ENCODE measurements around the gene BRWD1. TPM values are rescaled to one million over a fixed set of nuclear protein-coding genes. Genes with fewer than 3 reads are reported as not detected.
"Not testable (repeated sequence)": the region's sequence is repeated elsewhere in the genome, so short reads cannot be mapped to it uniquely, and the experiment has no call there.

The BRWD1 gene
- total and polyA plus RNA-seq, 2 of the 13 experiments (the other 11 are each of a cell fraction or from before 2014, with no cell fraction given), result 13.9 to 28.0 TPM

DNA sequence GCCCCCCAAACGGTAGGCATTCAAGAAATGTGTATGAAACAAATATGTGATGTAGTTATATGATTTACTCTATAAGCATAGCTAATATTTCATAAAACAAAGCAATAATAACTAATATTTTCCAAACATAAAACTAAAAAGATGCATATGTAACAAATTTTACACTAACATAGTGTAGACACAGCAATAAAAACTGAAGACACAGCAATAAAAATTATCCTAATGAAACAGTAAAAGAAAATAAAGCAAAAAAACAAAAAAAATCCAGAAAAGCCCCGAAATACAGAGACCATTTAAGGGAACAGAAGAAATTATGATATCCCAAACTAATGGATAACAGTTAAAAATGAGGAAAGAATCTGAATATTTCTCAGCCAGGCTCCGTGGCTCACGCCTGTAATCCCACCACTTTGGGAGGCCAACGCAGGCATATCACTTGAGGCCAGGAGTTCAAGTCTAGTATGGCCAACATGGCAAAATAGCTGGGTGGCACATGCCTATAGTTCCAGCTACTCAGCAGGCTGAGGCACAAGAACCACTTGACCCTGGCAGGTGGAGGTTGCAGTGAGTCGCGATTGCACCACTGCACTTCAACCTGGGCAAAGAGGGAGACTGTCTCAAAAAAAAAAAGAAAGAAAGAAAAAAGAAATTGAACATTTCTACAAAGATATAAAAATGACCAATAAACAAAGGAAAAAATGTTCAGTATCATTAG, 92.0 kb downstream of the BRWD1 start:
- POLR2A ChIA-PET, result no interaction called here
- H3K4me3 ChIP-seq (replicated peaks in 1 of 3; ENCODE audit: insufficient read depth in 1 of 3, low read depth in 2 of 3, low read length in 3 of 3), result no peak overlapping the region
- H3K27me3 ChIP-seq (ENCODE audit: control insufficient read depth in 1 of 2, insufficient read depth in 2 of 2, low read length in 2 of 2), result no peaks in the 10 kb centered on the region
- H3K9me3 ChIP-seq (ENCODE audit: low read length), result no peaks in the 10 kb centered on the region
- no peak overlapping the region for H2AFZ ChIP-seq (ENCODE audit: low read length)
- DNase-seq (ENCODE audit: low spot score) (no peak), ATAC-seq (no peak), FAIRE-seq (no peak)
- in situ Hi-C loops (cut with HindIII; ENCODE audit: extremely low pct_ligation_motif_present, low pct_unique_long_range_greater_than_20kb), result no loop called here
- H3K27ac ChIP-seq (ENCODE audit: extremely low read length, insufficient read depth, low read length), result no peak overlapping the region
- intact Hi-C loops (cut with micrococcal nuclease; ENCODE audit: unreplicated experiment), result no loop called here
- H3K4me2 ChIP-seq (ENCODE audit: low read depth, low read length), result no peak overlapping the region
- TF ChIP-seq NFRKB (IDR thresholded peaks at IDR 0.05), result no peak
- peak in 1 of 2 experiments; percentile 32; a peak in 1 of 4 replicates for TF ChIP-seq MAFK (conservative IDR thresholded peaks at IDR 0.05 in 1 of 2, IDR thresholded peaks at IDR 0.05 in 1 of 2; ENCODE audit: low read length in 2 of 2)
- TF ChIP-seq, protein P1, sequence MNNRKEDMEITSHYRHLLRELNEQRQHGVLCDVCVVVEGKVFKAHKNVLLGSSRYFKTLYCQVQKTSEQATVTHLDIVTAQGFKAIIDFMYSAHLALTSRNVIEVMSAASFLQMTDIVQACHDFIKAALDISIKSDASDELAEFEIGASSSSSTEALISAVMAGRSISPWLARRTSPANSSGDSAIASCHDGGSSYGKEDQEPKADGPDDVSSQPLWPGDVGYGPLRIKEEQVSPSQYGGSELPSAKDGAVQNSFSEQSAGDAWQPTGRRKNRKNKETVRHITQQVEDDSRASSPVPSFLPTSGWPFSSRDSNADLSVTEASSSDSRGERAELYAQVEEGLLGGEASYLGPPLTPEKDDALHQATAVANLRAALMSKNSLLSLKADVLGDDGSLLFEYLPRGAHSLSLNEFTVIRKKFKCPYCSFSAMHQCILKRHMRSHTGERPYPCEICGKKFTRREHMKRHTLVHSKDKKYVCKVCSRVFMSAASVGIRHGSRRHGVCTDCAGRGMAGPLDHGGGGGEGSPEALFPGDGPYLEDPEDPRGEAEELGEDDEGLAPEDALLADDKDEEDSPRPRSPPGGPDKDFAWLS (CRISPR knock-in tag; IDR thresholded peaks at IDR 0.05; ENCODE audit: borderline replicate concordance), result no peak
- TF ChIP-seq MAFF (IDR thresholded peaks at IDR 0.05; ENCODE audit: low read depth, low read length), result 0 out of 2 replicates have a peak, but pooled peaks have one; percentile 2
- no peak for TF ChIP-seq RFXANK (CRISPR knock-in tag; IDR thresholded peaks at IDR 0.05)
- no peak for TF ChIP-seq MTA1 (CRISPR knock-in tag; IDR thresholded peaks at IDR 0.05; ENCODE audit: borderline replicate concordance)
- H3K79me2 ChIP-seq (ENCODE audit: insufficient read depth, low read length), result no peaks in the 10 kb centered on the region
- no peaks in the 10 kb centered on the region for H3K4me1 ChIP-seq (ENCODE audit: insufficient read depth, low read length)
- BruUV-seq (replicated peaks), result no TSS peak
- H3K9ac ChIP-seq (ENCODE audit: insufficient read depth, low read depth, low read length), result no peak overlapping the region
- H4K20me1 ChIP-seq (ENCODE audit: insufficient read depth, low read length), result no peaks in the 10 kb centered on the region
- CTCF ChIA-PET (ENCODE audit: low intra/inter-chr PET ratio, low total read pairs), result no interaction called here
- H3K36me3 ChIP-seq (replicated peaks in 1 of 2; ENCODE audit: control insufficient read depth in 1 of 2, insufficient read depth in 2 of 2, low read length in 2 of 2), result peaks cover 0 to 40% of the 10 kb centered on the region in 2 experiments; a peak in 4 of 5 replicates
- WGBS (ENCODE audit: low lambda C conversion rate), result 96% methylated on average over 7 of the region's 7 CpGs

DNA sequence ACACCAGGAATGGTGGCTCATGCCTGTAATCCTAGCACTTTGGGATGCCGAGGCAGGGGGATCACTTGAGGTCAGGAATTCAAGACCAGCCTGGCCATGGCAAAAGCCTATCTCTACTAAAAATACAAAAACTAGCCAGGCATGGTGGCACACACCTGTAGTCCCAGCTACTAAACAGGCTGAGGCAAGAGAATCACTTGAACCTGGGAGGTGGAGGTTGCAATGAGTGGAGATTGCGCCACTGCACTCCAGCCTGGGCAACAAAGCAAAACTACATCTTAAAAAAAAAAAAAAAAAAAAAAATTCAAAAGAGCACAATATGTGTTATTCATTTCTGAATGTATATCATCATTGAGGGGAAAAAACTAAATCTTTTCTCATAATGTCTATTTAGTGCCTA, 92.6 kb downstream of the BRWD1 start:
- H3K4me3 ChIP-seq (replicated peaks in 1 of 3; ENCODE audit: insufficient read depth in 1 of 3, low read depth in 2 of 3, low read length in 3 of 3); DNase-seq (ENCODE audit: low spot score); H3K9ac ChIP-seq (ENCODE audit: insufficient read depth, low read depth, low read length); H4K20me1 ChIP-seq (ENCODE audit: insufficient read depth, low read length); FAIRE-seq; H3K4me1 ChIP-seq (ENCODE audit: insufficient read depth, low read length); intact Hi-C loops (cut with micrococcal nuclease; ENCODE audit: unreplicated experiment); H3K79me2 ChIP-seq (ENCODE audit: insufficient read depth, low read length); H3K4me2 ChIP-seq (ENCODE audit: low read depth, low read length); H3K27ac ChIP-seq (ENCODE audit: extremely low read length, insufficient read depth, low read length); H2AFZ ChIP-seq (ENCODE audit: low read length); POLR2A ChIA-PET; H3K9me3 ChIP-seq (ENCODE audit: low read length); H3K27me3 ChIP-seq (ENCODE audit: control insufficient read depth in 1 of 2, insufficient read depth in 2 of 2, low read length in 2 of 2); BruUV-seq (replicated peaks); ATAC-seq; in situ Hi-C loops (cut with HindIII; ENCODE audit: extremely low pct_ligation_motif_present, low pct_unique_long_range_greater_than_20kb); CTCF ChIA-PET (ENCODE audit: low intra/inter-chr PET ratio, low total read pairs): not testable (repeated sequence)
- peaks cover 0 to 38% of the 10 kb centered on the region in 2 experiments; a peak in 4 of 5 replicates for H3K36me3 ChIP-seq (replicated peaks in 1 of 2; ENCODE audit: control insufficient read depth in 1 of 2, insufficient read depth in 2 of 2, low read length in 2 of 2)
- WGBS (ENCODE audit: low lambda C conversion rate), result 100% methylated on average over 2 of the region's 2 CpGs
